OCI-LY7 (cell line): Measurements from ENCODE around the gene PDE9A. TPM values are rescaled to one million over a fixed set of nuclear protein-coding genes. Genes with fewer than 3 reads are reported as not detected.

Source experiments
- BruUV-seq: library from RNA; stranded (reverse); fragments of 400-500 nt; replicated peaks from 2 replicates; lab custom pipeline; 2021; lab: Mats Ljungman, UMichigan
- CTCF ChIA-PET: fragments of 300-600 bp; sonication (Branson Sonifier 250); formaldehyde crosslinking; loops from one replicate; lab custom pipeline; 2022; ENCODE audit warnings: antibody characterized with exemption; ENCODE audit not compliant: unreplicated experiment; lab: Charles Lee
- POLR2A ChIA-PET: fragments of 300-600 bp; sonication (Branson Sonifier 250); formaldehyde crosslinking; loops from one replicate; lab custom pipeline; 2022; ENCODE audit warnings: antibody characterized with exemption; lab: Charles Lee
- DNase-seq: peaks from one replicate; pipeline ENCODE4 v3.0.0-alpha.2; 2015; ENCODE audit warnings: low spot score
- H2AFZ ChIP-seq: fragments of 200-600 bp; sonication (generic), shearing (Covaris generic); 2 replicates; pipeline ENCODE4 v1.6.1; 2014; ENCODE audit warnings: mild to moderate bottlenecking, antibody characterized with exemption, low read length, moderate library complexity
- H3K27ac ChIP-seq: fragments of 200-600 bp; sonication (generic); 2 replicates; pipeline ENCODE4 v1.5.1; 2014; ENCODE audit warnings: mixed run types, low read depth, mild to moderate bottlenecking, moderate library complexity, low read length, inconsistent platforms; ENCODE audit not compliant: poor library complexity, severe bottlenecking
- H3K36me3 ChIP-seq: fragments of 200-600 bp; sonication (generic); 2 replicates; pipeline ENCODE4 v1.6.1; 2014; ENCODE audit warnings: mild to moderate bottlenecking, antibody characterized with exemption, low read length, moderate library complexity, mixed read lengths; ENCODE audit not compliant: insufficient read depth
- H3K4me1 ChIP-seq: fragments of 200-600 bp; sonication (generic); 2 replicates; pipeline ENCODE4 v1.5.1; 2014; ENCODE audit warnings: mild to moderate bottlenecking, low read length; ENCODE audit not compliant: insufficient read depth, poor library complexity, severe bottlenecking
- H3K4me2 ChIP-seq: fragments of 200-600 bp; sonication (generic); 2 replicates; pipeline ENCODE4 v1.6.1; 2014; ENCODE audit warnings: mild to moderate bottlenecking, low read length
- H3K4me3 ChIP-seq: fragments of 200-600 bp; sonication (generic); 2 replicates; pipeline ENCODE4 v1.5.1; 2014; ENCODE audit warnings: mild to moderate bottlenecking, low read depth, low read length; ENCODE audit not compliant: poor library complexity, severe bottlenecking
- H3K79me2 ChIP-seq: fragments of 200-600 bp; sonication (generic); 2 replicates; pipeline ENCODE4 v1.6.1; 2016; ENCODE audit warnings: low read depth, mild to moderate bottlenecking, low read length, moderate library complexity, mixed read lengths; ENCODE audit not compliant: insufficient read depth
- H3K9me2 ChIP-seq: fragments of 200-600 bp; sonication (generic); 2 replicates; pipeline ENCODE4 v1.6.1; 2016; ENCODE audit warnings: mild to moderate bottlenecking, low read length, mixed read lengths; ENCODE audit not compliant: insufficient read depth
- H3K9me3 ChIP-seq: fragments of 200-600 bp; sonication (generic); 2 replicates; pipeline ENCODE4 v1.6.1; 2014; ENCODE audit warnings: mild to moderate bottlenecking, mixed run types, low read length, mixed read lengths
- H4K20me1 ChIP-seq: fragments of 200-600 bp; sonication (generic); 2 replicates; pipeline ENCODE4 v1.6.1; 2014; ENCODE audit warnings: mild to moderate bottlenecking, antibody characterized with exemption, low read length, moderate library complexity, mixed read lengths; ENCODE audit not compliant: insufficient read depth
- EZH2phosphoT487 ChIP-seq: fragments of 200-600 bp; sonication (generic); IDR thresholded peaks from 2 replicates; pipeline ENCODE4 v1.6.1; 2018; ENCODE audit warnings: low read depth, borderline replicate concordance, mild to moderate bottlenecking, mixed run types, antibody characterized with exemption, low read length, moderate library complexity, mixed read lengths
- intact Hi-C: fragments of 100-400 bp; cut with micrococcal nuclease; formaldehyde crosslinking; loops from one replicate; pipeline ENCODE4 v1.10.0; 2022; ENCODE audit not compliant: unreplicated experiment
- total RNA-seq, 2 experiments: library from RNA; depleted of rRNA in 1 of 2; stranded (reverse); fragments of >200 nt in 1 of 2; shearing (Covaris generic) in 1 of 2; gene quantifications; 2 replicates each; pipeline ENCODE4 v1.2.3, GENCODE V29; 2014 to 2022
- TF ChIP-seq, protein P1 (sequence below): fragments of 200-600 bp; sonication (generic); conservative IDR thresholded peaks from 2 replicates; pipeline ENCODE4 v1.5.1; 2014; ENCODE audit warnings: mild to moderate bottlenecking, antibody characterized with exemption, low read length, moderate library complexity, mixed read lengths

PDE9A gene
- total RNA-seq, 2 experiments from 2014 or later, result 11.4 to 22.4 TPM

DNA sequence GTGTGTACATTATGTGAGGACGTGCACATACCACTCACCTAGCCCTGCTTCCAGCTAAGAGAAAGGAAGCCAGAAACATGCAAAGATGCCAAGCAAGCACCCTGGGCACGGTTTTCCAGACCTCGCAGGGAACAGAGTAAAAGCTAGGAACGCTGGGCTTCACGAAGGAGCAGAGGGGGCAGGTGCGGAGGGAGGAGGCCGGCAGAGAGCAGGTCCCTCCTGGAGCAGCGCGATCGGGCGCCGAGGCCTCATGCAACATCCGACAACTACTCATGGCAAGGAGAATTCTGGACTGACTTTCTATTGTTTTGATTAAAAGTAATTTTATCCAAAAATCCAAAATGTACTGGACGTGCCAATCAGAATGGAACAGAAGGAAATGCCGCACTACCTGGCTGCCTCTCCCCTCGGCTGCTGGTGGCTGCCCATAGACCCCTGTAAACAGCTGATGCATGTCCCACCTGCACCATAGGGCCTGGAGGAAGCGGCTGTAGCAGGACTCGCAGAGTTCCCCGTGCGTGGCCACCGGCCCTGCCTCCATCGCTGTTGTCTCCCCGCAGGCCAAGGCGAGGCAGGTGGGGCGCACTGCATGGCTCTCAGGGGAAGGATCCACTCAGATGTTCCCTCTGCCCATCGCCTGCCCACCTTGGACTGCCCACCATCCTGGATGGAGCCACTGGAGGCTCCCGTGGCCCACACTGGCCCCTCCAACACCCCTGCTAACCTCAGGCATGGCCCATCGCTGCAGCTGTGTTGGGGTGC, 132.4 kb downstream of the PDE9A start:
- TF ChIP-seq EZH2phosphoT487, result no peak
- no peak for DNase-seq
- no peaks in the 10 kb centered on the region for H3K9me3 ChIP-seq
- no peaks in the 10 kb centered on the region for H3K36me3 ChIP-seq
- H4K20me1 ChIP-seq, result no peaks in the 10 kb centered on the region
- H3K79me2 ChIP-seq, result no peaks in the 10 kb centered on the region
- H3K4me3 ChIP-seq, result no peak overlapping the region
- no peak overlapping the region for H2AFZ ChIP-seq
- H3K27ac ChIP-seq, result no peak overlapping the region
- no peak overlapping the region for H3K4me2 ChIP-seq
- H3K9me2 ChIP-seq, result no peaks in the 10 kb centered on the region
- POLR2A ChIA-PET, result no interaction called here
- no peaks in the 10 kb centered on the region for H3K4me1 ChIP-seq
- no TSS peak for BruUV-seq
- CTCF ChIA-PET, result no interaction called here
- intact Hi-C loops, result no loop called here

DNA sequence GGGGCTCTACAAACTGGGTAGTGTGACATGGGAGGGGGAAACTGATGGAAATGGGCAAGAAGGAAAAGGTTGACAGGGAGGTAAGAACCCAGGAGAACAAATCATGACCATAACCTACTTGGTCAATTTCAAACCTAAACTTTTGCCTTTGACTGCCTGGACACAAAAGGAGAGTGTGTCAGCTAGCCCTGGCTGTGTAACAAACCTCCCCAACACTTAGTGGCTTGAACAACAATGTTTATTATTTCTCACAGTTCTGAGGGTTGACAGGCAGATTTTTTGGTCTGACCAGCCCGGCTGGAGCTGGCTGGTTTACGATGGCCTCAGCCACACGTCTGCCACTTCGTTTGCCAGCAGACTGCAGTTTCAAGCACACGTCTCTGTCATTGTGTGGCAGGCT, 133.5 kb downstream of the PDE9A start:
- no peak for DNase-seq
- Histone ChIP-seq H3K9me2 (no peaks in the 10 kb centered on the region), H3K4me3 (no peak overlapping the region), H3K4me1 (no peaks in the 10 kb centered on the region), H3K79me2 (no peaks in the 10 kb centered on the region), H3K27ac (no peak overlapping the region), H3K4me2 (no peak overlapping the region), H3K9me3 (no peaks in the 10 kb centered on the region), H4K20me1 (no peaks in the 10 kb centered on the region), H3K36me3 (no peaks in the 10 kb centered on the region), H2AFZ (no peak overlapping the region)
- CTCF ChIA-PET, result no interaction called here
- intact Hi-C loops, result no loop called here
- BruUV-seq, result no TSS peak
- POLR2A ChIA-PET, result no interaction called here
- TF ChIP-seq, protein P1, sequence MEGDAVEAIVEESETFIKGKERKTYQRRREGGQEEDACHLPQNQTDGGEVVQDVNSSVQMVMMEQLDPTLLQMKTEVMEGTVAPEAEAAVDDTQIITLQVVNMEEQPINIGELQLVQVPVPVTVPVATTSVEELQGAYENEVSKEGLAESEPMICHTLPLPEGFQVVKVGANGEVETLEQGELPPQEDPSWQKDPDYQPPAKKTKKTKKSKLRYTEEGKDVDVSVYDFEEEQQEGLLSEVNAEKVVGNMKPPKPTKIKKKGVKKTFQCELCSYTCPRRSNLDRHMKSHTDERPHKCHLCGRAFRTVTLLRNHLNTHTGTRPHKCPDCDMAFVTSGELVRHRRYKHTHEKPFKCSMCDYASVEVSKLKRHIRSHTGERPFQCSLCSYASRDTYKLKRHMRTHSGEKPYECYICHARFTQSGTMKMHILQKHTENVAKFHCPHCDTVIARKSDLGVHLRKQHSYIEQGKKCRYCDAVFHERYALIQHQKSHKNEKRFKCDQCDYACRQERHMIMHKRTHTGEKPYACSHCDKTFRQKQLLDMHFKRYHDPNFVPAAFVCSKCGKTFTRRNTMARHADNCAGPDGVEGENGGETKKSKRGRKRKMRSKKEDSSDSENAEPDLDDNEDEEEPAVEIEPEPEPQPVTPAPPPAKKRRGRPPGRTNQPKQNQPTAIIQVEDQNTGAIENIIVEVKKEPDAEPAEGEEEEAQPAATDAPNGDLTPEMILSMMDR, result no peak
- no peak for TF ChIP-seq EZH2phosphoT487

DNA sequence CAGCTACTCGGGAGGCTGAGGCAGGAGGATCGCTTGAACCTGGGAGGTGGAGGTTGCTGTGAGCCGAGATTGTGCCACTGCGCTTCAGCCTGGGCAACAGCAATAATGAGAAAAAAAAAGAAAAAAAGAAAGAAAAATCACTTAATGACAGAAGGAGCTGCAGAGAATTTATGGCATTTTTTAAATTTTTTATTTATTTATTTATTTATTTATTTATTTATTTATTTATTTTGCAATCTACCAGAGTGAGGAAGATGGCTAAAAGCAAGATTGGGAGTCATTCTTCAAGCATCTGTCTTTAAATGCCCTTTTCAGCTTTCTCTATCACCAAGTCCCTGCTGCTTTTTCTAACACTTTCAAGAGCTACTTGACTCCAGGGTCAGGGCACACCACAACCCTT, 134.2 kb downstream of the PDE9A start:
- DNase-seq, result no peak
- Histone ChIP-seq H3K27ac (no peak overlapping the region), H3K9me3 (no peaks in the 10 kb centered on the region), H3K4me2 (no peak overlapping the region), H3K9me2 (no peaks in the 10 kb centered on the region), H2AFZ (no peak overlapping the region), H3K36me3 (no peaks in the 10 kb centered on the region), H3K79me2 (no peaks in the 10 kb centered on the region), H4K20me1 (no peaks in the 10 kb centered on the region), H3K4me1 (no peaks in the 10 kb centered on the region), H3K4me3 (no peak overlapping the region)
- ChIA-PET POLR2A (interaction anchor here (0.6 kb wide), 2 partner anchors 8 to 40 kb away, joined by 3 to 5 read pairs; no protein-coding TSS in a partner anchor), CTCF (no interaction called here)
- BruUV-seq, result no TSS peak
- TF ChIP-seq EZH2phosphoT487, result no peak
- TF ChIP-seq, protein P1, result no peak
- intact Hi-C loops, result no loop called here
